Measurements from ENCODE around the gene UBASH3A. TPM values are rescaled to one million over a fixed set of nuclear protein-coding genes. Genes with fewer than 3 reads are reported as not detected.

The UBASH3A gene
- total RNA-seq, 1 experiment from 2014 or later: not detected

GRCh38 chr21:42474043-42474831, 70.5 kb downstream of the UBASH3A start:
- intact Hi-C loops (cut with micrococcal nuclease; ENCODE audit: unreplicated experiment): no loop called here
- TF ChIP-seq CTCF (IDR thresholded peaks at IDR 0.05; ENCODE audit: unreplicated experiment): no peak
- no TSS peak for BruUV-seq (replicated peaks)
- Mint-ChIP-seq H3K4me1 (ENCODE audit: low read depth, unreplicated experiment) (peaks cover 26% of the 10 kb centered on the region), H3K36me3 (ENCODE audit: insufficient read depth, unreplicated experiment) (peaks cover 6% of the 10 kb centered on the region), H3K27me3 (ENCODE audit: unreplicated experiment) (no peaks in the 10 kb centered on the region), H3K4me3 (ENCODE audit: low read depth, unreplicated experiment) (peak overlapping the region; percentile 41), H3K27ac (ENCODE audit: unreplicated experiment) (peak overlapping the region; percentile 90), H3K9me3 (ENCODE audit: low read depth, unreplicated experiment) (no peaks in the 10 kb centered on the region)
- CTCF ChIA-PET: interaction anchor here (0.6 to 1.0 kb wide), 4 partner anchors 12 to 299 kb away, joined by 3 to 5 read pairs (median 4); partner anchors contain the start of gene RSPH1
- peak; percentile 76 for DNase-seq

GRCh38 chr21:42475036-42475435, 71.3 kb downstream of the UBASH3A start:
- no peak for DNase-seq
- H3K27ac Mint-ChIP-seq (ENCODE audit: unreplicated experiment): peak overlapping the region; percentile 90
- intact Hi-C loops (cut with micrococcal nuclease; ENCODE audit: unreplicated experiment): no loop called here
- H3K4me1 Mint-ChIP-seq (ENCODE audit: low read depth, unreplicated experiment): peaks cover 23% of the 10 kb centered on the region
- CTCF ChIA-PET: no interaction called here
- BruUV-seq (replicated peaks): no TSS peak
- peaks cover 3% of the 10 kb centered on the region for H3K9me3 Mint-ChIP-seq (ENCODE audit: low read depth, unreplicated experiment)
- H3K36me3 Mint-ChIP-seq (ENCODE audit: insufficient read depth, unreplicated experiment): peaks cover 6% of the 10 kb centered on the region
- H3K27me3 Mint-ChIP-seq (ENCODE audit: unreplicated experiment): no peaks in the 10 kb centered on the region
- no peak for TF ChIP-seq CTCF (IDR thresholded peaks at IDR 0.05; ENCODE audit: unreplicated experiment)
- no peak overlapping the region for H3K4me3 Mint-ChIP-seq (ENCODE audit: low read depth, unreplicated experiment)

- TF ChIP-seq CTCF (IDR thresholded peaks at IDR 0.05; ENCODE audit: unreplicated experiment): no peak
- Mint-ChIP-seq H3K36me3 (ENCODE audit: insufficient read depth, unreplicated experiment) (peaks cover 6% of the 10 kb centered on the region), H3K27me3 (ENCODE audit: unreplicated experiment) (no peaks in the 10 kb centered on the region), H3K27ac (ENCODE audit: unreplicated experiment) (no peak overlapping the region), H3K9me3 (ENCODE audit: low read depth, unreplicated experiment) (peaks cover 3% of the 10 kb centered on the region), H3K4me1 (ENCODE audit: low read depth, unreplicated experiment) (peaks cover 23% of the 10 kb centered on the region), H3K4me3 (ENCODE audit: low read depth, unreplicated experiment) (no peak overlapping the region)
- intact Hi-C loops (cut with micrococcal nuclease; ENCODE audit: unreplicated experiment): no loop called here
- CTCF ChIA-PET: interaction anchor here (0.7 kb wide), 1 partner anchor 50 kb away, joined by 7 read pairs; no protein-coding TSS in a partner anchor
- BruUV-seq (replicated peaks): no TSS peak
- no peak for DNase-seq
Measured at GRCh38 chr21:42475526-42476387, 72.1 kb downstream of the UBASH3A start.

- CTCF ChIA-PET: interaction anchor here (0.7 kb wide), 1 partner anchor 50 kb away, joined by 7 read pairs; no protein-coding TSS in a partner anchor
- no peaks in the 10 kb centered on the region for H3K27me3 Mint-ChIP-seq (ENCODE audit: unreplicated experiment)
- H3K36me3 Mint-ChIP-seq (ENCODE audit: insufficient read depth, unreplicated experiment): peaks cover 6% of the 10 kb centered on the region
- TF ChIP-seq CTCF (IDR thresholded peaks at IDR 0.05; ENCODE audit: unreplicated experiment): no peak
- H3K4me3 Mint-ChIP-seq (ENCODE audit: low read depth, unreplicated experiment): no peak overlapping the region
- DNase-seq: no peak
- H3K27ac Mint-ChIP-seq (ENCODE audit: unreplicated experiment): no peak overlapping the region
- H3K4me1 Mint-ChIP-seq (ENCODE audit: low read depth, unreplicated experiment): peaks cover 20% of the 10 kb centered on the region
- no TSS peak for BruUV-seq (replicated peaks)
- intact Hi-C loops (cut with micrococcal nuclease; ENCODE audit: unreplicated experiment): no loop called here
- H3K9me3 Mint-ChIP-seq (ENCODE audit: low read depth, unreplicated experiment): peaks cover 3% of the 10 kb centered on the region
Measured at GRCh38 chr21:42476388-42477331, 73.0 kb downstream of the UBASH3A start.
